ENCODE results near the gene BICDL1.

BICDL1 gene

DNA sequence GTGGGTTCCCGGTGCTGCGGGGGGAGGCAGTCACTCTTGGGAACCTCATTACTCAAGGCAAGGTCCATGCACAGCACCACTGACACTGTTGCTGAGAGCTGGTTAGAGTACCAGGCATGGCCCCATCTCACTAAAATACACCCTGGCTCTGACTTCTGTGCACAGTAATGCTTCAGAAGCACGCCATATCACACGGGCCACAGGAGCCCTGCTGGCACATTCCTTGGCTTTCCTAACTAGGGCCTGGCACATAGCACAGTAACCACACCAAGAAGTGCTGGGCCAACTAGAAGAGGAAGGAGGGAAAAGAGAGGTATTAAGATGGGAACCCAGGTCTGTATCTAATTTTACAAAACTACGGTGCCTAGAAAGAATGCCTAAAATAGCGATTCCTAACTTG lies 141.0 kb downstream of the BICDL1 start:
- Histone ChIP-seq H3K18ac (ENCODE audit: low read length) (no peak overlapping the region), H4K8ac (ENCODE audit: low read depth, low read length) (no peak overlapping the region), H3K14ac (ENCODE audit: low read length) (no peak overlapping the region), H3K23ac (ENCODE audit: low read length) (no peak overlapping the region), H3K9ac (ENCODE audit: low read length) (no peak overlapping the region), H3K9me3 (ENCODE audit: insufficient read depth, low read depth, low read length) (peaks cover 2% of the 10 kb centered on the region), H4K12ac (ENCODE audit: low read depth, low read length) (no peak overlapping the region), H4K91ac (ENCODE audit: low read depth, low read length) (no peak overlapping the region), H3K27ac (ENCODE audit: low read depth, low read length) (no peak overlapping the region), H3K36me3 (ENCODE audit: control insufficient read depth in 1 of 2, insufficient read depth in 2 of 2, low read length in 2 of 2) (peaks cover 75 to 83% of the 10 kb centered on the region in 2 experiments), H2AFZ (ENCODE audit: insufficient read depth, low read length, poor library complexity) (no peak overlapping the region), H3K79me2 (ENCODE audit: control insufficient read depth, insufficient read depth, low read length, poor library complexity) (no peaks in the 10 kb centered on the region), H2BK120ac (ENCODE audit: insufficient read depth, low read length, poor library complexity) (no peak overlapping the region), H3K4me1 (ENCODE audit: control insufficient read depth in 1 of 2, insufficient read depth in 2 of 2, low read length in 2 of 2) (no peaks in the 10 kb centered on the region), H3K79me1 (ENCODE audit: low read length) (no peaks in the 10 kb centered on the region), H3K4me3 (ENCODE audit: low read depth, low read length) (no peak overlapping the region), H2BK12ac (ENCODE audit: low read length) (no peak overlapping the region), H3K4me2 (ENCODE audit: low read length) (no peak overlapping the region), H3K4ac (ENCODE audit: low read depth, low read length) (no peak overlapping the region), H2AK5ac (ENCODE audit: low read length) (no peak overlapping the region), H2BK5ac (ENCODE audit: low read depth, low read length, poor library complexity) (no peak overlapping the region), H3K27me3 (ENCODE audit: insufficient read depth, low read length) (no peaks in the 10 kb centered on the region)
- WGBS (ENCODE audit: extremely low coverage, insufficient coverage, insufficient read length) = no CpG with 5 or more reads among the region's 6 CpGs
- DNase-seq = no peak

DNA sequence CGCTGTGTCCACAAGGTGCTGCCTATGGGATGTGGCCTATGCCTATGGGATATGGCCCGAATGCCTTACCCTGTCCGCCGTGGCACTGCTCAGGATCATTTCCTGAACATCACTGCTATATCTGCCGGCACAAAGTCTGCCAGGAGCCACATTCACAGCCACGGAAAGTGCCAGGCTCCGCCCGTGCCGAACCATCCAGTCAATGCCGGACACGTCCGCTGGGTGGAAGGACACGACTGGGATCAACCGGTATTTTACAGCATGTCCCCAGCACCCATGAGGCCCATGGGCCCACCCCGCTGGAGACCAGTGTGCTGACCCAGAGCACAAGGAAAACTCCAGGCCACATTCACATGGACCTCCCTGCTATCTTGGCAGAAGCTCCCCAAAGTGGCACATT lies 142.1 kb downstream of the BICDL1 start:
- H3K9ac ChIP-seq (ENCODE audit: low read length) = no peak overlapping the region
- H3K4me1 ChIP-seq (ENCODE audit: control insufficient read depth in 1 of 2, insufficient read depth in 2 of 2, low read length in 2 of 2) = no peaks in the 10 kb centered on the region
- H4K12ac ChIP-seq (ENCODE audit: low read depth, low read length) = no peak overlapping the region
- H3K18ac ChIP-seq (ENCODE audit: low read length) = no peak overlapping the region
- DNase-seq = no peak
- no CpG with 5 or more reads among the region's 15 CpGs for WGBS (ENCODE audit: extremely low coverage, insufficient coverage, insufficient read length)
- no peaks in the 10 kb centered on the region for H3K79me1 ChIP-seq (ENCODE audit: low read length)
- no peaks in the 10 kb centered on the region for H3K79me2 ChIP-seq (ENCODE audit: control insufficient read depth, insufficient read depth, low read length, poor library complexity)
- H3K23ac ChIP-seq (ENCODE audit: low read length) = no peak overlapping the region
- H3K36me3 ChIP-seq (ENCODE audit: control insufficient read depth in 1 of 2, insufficient read depth in 2 of 2, low read length in 2 of 2) = peaks cover 76 to 87% of the 10 kb centered on the region in 2 experiments
- H3K4me2 ChIP-seq (ENCODE audit: low read length) = no peak overlapping the region
- H4K8ac ChIP-seq (ENCODE audit: low read depth, low read length) = no peak overlapping the region
- H2BK120ac ChIP-seq (ENCODE audit: insufficient read depth, low read length, poor library complexity) = no peak overlapping the region
- no peak overlapping the region for H2AK5ac ChIP-seq (ENCODE audit: low read length)
- H4K91ac ChIP-seq (ENCODE audit: low read depth, low read length) = no peak overlapping the region
- H3K4ac ChIP-seq (ENCODE audit: low read depth, low read length) = no peak overlapping the region
- no peak overlapping the region for H3K4me3 ChIP-seq (ENCODE audit: low read depth, low read length)
- H2AFZ ChIP-seq (ENCODE audit: insufficient read depth, low read length, poor library complexity) = no peak overlapping the region
- peaks cover 2% of the 10 kb centered on the region for H3K9me3 ChIP-seq (ENCODE audit: insufficient read depth, low read depth, low read length)
- H3K27ac ChIP-seq (ENCODE audit: low read depth, low read length) = no peak overlapping the region
- H3K14ac ChIP-seq (ENCODE audit: low read length) = no peak overlapping the region
- H3K27me3 ChIP-seq (ENCODE audit: insufficient read depth, low read length) = no peaks in the 10 kb centered on the region
- H2BK12ac ChIP-seq (ENCODE audit: low read length) = no peak overlapping the region
- no peak overlapping the region for H2BK5ac ChIP-seq (ENCODE audit: low read depth, low read length, poor library complexity)

DNA sequence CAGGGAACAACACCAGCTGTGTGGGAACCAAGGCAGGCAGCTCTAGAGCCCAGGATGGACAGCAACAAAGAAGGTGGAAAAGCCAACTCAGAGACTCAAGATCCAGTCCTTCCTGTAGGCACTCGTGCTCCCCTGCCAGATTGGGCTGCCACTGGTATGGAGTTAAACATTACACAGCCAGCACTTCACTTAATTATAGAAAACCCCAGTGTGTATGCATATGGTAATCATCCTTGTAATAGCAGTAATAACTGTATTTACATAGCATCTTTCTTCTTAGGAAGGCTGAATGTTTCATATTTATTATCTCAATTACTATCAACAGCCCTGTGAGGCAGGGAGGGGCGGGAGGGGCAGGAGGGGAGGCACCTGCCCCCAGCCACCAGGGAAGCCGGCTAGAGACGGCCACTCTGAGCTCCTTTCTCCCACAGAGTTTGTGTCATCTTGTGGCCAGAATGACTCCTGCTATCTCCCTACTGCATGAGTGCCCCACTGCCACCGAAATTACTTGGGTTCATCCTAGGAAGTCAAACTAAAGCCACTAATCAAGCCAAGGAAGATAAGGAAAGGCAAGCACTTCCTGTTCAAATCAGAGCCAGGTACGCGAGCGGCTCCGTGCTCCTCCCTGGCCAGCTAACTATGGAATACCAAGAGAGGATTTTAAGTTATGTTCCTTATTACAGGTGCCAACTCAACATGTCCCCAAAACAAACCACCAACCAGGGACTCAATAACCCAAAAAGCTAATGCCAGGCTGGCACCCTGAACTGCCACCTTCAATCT lies 143.2 kb downstream of the BICDL1 start:
- Histone ChIP-seq H3K9me3 (ENCODE audit: insufficient read depth, low read depth, low read length) (peaks cover 2% of the 10 kb centered on the region), H2BK5ac (ENCODE audit: low read depth, low read length, poor library complexity) (no peak overlapping the region), H3K4ac (ENCODE audit: low read depth, low read length) (no peak overlapping the region)

DNA sequence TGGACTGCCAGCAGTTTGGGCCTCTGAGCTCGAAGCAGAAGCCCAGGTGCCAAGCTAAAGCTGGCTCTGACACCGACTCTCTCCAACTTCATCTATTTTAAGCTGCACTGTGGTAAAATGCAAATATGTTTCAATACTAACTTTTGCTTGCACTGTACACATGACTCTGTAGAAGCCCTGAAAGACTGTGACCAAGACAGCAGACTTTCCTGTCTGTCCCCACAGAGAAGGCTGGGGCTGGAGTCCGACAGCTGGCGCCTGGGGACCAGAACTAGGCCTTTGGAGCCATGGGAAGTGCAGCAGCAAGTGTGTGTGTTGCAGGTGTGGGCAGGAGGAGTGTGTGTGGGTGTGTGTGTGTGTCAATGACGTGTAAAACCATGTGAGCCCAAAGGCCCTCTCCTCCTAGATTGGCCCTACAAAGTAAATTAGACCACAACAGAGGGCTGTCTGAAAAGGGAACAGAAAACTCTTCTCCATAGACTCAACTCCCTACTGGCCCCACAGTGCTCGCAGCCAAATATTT lies 143.9 kb downstream of the BICDL1 start:
- Histone ChIP-seq H2AK5ac (ENCODE audit: low read length) (no peak overlapping the region), H3K4me3 (ENCODE audit: low read depth, low read length) (no peak overlapping the region), H2BK12ac (ENCODE audit: low read length) (no peak overlapping the region), H3K27ac (ENCODE audit: low read depth, low read length) (no peak overlapping the region), H2BK120ac (ENCODE audit: insufficient read depth, low read length, poor library complexity) (no peak overlapping the region), H4K8ac (ENCODE audit: low read depth, low read length) (no peak overlapping the region), H4K12ac (ENCODE audit: low read depth, low read length) (no peak overlapping the region), H3K4me1 (ENCODE audit: control insufficient read depth in 1 of 2, insufficient read depth in 2 of 2, low read length in 2 of 2) (peaks cover 0 to 3% of the 10 kb centered on the region in 2 experiments), H2BK5ac (ENCODE audit: low read depth, low read length, poor library complexity) (no peak overlapping the region), H3K18ac (ENCODE audit: low read length) (no peak overlapping the region), H3K9ac (ENCODE audit: low read length) (no peak overlapping the region), H3K27me3 (ENCODE audit: insufficient read depth, low read length) (no peaks in the 10 kb centered on the region), H3K79me1 (ENCODE audit: low read length) (no peaks in the 10 kb centered on the region), H3K79me2 (ENCODE audit: control insufficient read depth, insufficient read depth, low read length, poor library complexity) (no peaks in the 10 kb centered on the region), H3K4me2 (ENCODE audit: low read length) (no peak overlapping the region), H3K4ac (ENCODE audit: low read depth, low read length) (no peak overlapping the region), H4K91ac (ENCODE audit: low read depth, low read length) (no peak overlapping the region), H3K36me3 (ENCODE audit: control insufficient read depth in 1 of 2, insufficient read depth in 2 of 2, low read length in 2 of 2) (peaks cover 85 to 90% of the 10 kb centered on the region in 2 experiments), H3K14ac (ENCODE audit: low read length) (no peak overlapping the region), H2AFZ (ENCODE audit: insufficient read depth, low read length, poor library complexity) (no peak overlapping the region), H3K9me3 (ENCODE audit: insufficient read depth, low read depth, low read length) (peaks cover 2% of the 10 kb centered on the region), H3K23ac (ENCODE audit: low read length) (no peak overlapping the region)
- no CpG with 5 or more reads among the region's 6 CpGs for WGBS (ENCODE audit: extremely low coverage, insufficient coverage, insufficient read length)
- no peak for DNase-seq

More for the DNA sequence above, 143.2 kb downstream of the BICDL1 start:
- no peak overlapping the region for H3K27ac ChIP-seq (ENCODE audit: low read depth, low read length)
- no peaks in the 10 kb centered on the region for H3K79me1 ChIP-seq (ENCODE audit: low read length)
- no peak overlapping the region for H2BK12ac ChIP-seq (ENCODE audit: low read length)
- WGBS (ENCODE audit: extremely low coverage, insufficient coverage, insufficient read length) = no CpG with 5 or more reads among the region's 9 CpGs
- no peak overlapping the region for H3K4me3 ChIP-seq (ENCODE audit: low read depth, low read length)
- no peak overlapping the region for H3K18ac ChIP-seq (ENCODE audit: low read length)
- H2BK120ac ChIP-seq (ENCODE audit: insufficient read depth, low read length, poor library complexity) = no peak overlapping the region
- H3K79me2 ChIP-seq (ENCODE audit: control insufficient read depth, insufficient read depth, low read length, poor library complexity) = no peaks in the 10 kb centered on the region
- H3K4me1 ChIP-seq (ENCODE audit: control insufficient read depth in 1 of 2, insufficient read depth in 2 of 2, low read length in 2 of 2) = peaks cover 0 to 3% of the 10 kb centered on the region in 2 experiments
- no peak overlapping the region for H3K14ac ChIP-seq (ENCODE audit: low read length)
- H3K9ac ChIP-seq (ENCODE audit: low read length) = no peak overlapping the region
- H4K12ac ChIP-seq (ENCODE audit: low read depth, low read length) = no peak overlapping the region
- H3K27me3 ChIP-seq (ENCODE audit: insufficient read depth, low read length) = no peaks in the 10 kb centered on the region
- H4K8ac ChIP-seq (ENCODE audit: low read depth, low read length) = no peak overlapping the region
- peaks cover 84 to 90% of the 10 kb centered on the region in 2 experiments for H3K36me3 ChIP-seq (ENCODE audit: control insufficient read depth in 1 of 2, insufficient read depth in 2 of 2, low read length in 2 of 2)
- H2AK5ac ChIP-seq (ENCODE audit: low read length) = no peak overlapping the region
- H4K91ac ChIP-seq (ENCODE audit: low read depth, low read length) = no peak overlapping the region
- no peak overlapping the region for H2AFZ ChIP-seq (ENCODE audit: insufficient read depth, low read length, poor library complexity)
- no peak overlapping the region for H3K4me2 ChIP-seq (ENCODE audit: low read length)
- no peak overlapping the region for H3K23ac ChIP-seq (ENCODE audit: low read length)
- no peak for DNase-seq

Data from trophoblast cell (in vitro differentiated cells and primary cell).